ENCODE results near the gene ING1.
"Not testable (repeated sequence)": the region's sequence is repeated elsewhere in the genome, so short reads cannot be mapped to it uniquely, and the experiment has no call there.

The ING1 gene

DNA sequence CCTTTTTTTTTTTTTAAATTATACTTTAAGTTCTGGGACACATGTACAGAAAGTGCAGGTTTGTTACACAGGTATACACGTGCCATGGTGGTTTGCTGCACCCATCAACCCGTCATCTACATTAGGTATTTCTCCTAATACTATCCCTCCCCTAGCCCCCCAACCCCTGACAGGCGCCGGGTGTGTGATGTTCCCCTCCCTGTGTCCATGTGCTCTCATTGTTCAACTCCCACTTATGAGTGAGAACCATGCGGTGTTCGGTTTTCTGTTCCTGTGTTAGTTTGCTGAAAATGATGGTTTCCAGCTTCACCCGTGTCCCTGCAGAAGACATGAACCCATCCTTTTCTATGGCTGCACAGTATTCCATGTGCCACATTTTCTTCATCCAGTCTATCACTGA, 17.7 kb upstream of the ING1 start:
- not testable (repeated sequence) for DNase-seq

DNA sequence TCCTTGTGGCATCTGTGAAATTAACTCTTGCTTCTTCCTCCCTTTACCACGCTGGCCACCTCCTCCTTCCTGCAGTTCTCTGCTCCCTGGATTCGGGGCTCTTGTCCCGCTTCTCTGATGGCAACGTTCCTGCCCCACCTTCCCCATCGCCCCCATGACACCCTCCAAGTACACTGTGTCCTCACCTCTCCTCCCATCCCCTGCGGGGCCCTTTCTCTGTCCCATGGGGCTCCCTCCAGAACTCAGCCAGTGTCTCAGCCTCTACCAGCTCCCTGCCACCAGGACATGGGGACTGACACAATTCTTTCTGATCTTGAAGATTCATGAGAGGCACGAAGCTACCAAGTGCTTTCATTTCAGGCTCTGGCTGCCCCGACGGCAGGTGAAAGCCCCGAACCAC, 16.7 kb upstream of the ING1 start:
- DNase-seq = no peak

DNA sequence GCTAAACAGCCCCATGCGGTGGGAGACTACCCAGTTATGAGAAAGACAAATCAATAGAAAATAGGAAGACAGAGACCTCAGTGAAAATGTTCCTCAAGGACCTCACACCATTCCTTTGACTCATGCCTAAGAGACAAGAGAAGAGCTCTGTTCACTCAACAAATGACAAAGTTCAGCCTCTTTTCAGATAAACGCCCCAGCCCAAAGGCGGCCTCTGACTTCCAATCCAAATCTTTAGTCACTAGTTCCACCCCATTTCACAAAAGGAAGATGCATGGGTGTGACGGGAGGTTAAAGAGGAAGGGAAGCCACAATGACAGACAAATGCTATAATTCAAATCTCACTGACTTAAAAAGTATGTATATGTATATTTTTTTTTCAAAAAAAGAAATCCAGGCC, 15.7 kb upstream of the ING1 start:
- no peak for DNase-seq

DNA sequence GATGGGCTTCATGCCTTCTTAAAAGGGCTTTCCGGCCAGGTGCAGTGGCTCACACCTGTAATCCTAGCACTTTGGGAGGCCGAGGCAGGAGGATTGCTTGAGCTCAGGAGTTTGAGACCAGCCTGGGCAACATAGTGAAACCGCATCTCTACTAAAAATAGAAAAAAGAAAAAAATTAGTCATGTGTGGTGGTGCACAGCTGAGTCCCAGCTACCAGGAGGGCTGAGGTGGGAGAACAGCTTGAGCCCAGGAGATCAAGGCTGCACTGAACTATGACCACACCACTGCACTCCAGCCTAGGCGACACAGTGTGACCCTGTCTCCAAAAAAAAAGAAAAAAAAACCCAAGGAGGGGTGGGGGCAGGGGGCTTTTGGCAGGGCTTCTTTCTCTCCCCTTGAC, 14.8 kb upstream of the ING1 start:
- DNase-seq = no peak

DNA sequence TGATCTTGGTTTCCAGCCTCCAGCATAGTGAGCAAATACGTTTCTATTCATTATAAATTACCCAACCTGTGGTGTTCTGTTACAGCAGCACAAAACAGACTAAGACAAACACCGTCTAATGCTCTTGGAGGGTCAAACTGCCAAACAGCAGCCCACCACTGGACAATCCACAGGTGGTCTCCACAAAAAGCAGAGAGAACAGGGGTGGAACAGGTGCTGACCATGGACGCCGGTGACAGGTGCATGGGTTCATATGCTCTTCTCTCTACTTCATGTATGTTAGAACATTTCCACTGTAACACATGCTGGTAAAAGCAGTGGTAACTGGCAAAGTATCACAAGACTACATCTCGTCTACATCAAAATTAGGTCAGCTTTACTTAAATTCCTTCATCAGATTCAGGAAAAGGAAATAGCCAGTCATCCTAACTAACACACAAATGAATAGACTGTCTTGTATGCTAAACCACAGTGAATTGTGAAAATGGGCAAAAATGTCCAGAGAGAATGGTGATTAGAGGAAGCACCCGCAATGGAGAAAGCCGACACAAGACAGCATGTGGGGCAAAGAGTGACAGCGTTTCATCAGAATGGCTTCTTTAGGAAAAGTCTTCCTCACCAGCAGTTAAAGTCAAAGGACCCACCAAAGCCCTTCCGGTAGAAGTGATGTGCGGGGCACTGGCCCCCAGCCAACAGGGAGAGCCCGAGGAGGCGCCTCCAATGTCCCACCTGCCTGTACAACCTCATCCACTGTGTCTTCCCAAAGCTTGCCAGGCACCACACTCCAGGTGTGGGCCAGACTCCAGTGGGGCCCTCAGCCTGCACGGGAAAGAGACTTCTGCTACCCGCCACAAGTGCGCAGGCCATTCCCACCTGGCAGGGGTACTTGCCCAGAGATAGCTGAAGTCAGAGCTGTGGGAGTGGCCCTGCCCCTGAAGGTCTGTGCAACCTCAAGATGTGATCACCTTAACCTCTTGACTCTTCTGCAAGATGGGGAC, 14.1 kb upstream of the ING1 start:
- DNase-seq = no peak

DNA sequence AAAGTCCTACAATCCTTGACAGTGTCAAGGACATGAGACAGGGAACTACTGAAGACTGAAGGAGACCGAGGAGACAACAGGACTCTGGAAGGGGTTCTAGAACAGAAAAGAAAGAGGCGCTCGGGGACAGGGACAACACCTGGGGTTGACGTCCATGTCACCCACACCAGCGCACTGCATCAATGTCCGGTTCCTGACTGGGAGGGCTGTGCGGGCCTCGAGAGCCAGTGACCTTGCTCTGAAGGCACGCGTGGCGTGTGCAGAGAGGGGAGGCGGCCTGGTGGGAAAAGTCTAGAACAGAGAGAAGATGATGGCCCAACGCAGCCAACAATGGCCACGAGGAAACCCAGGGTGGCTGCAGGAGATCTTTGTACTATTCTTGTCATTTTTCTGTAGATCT, 13.3 kb upstream of the ING1 start:
- no peak for DNase-seq

DNA sequence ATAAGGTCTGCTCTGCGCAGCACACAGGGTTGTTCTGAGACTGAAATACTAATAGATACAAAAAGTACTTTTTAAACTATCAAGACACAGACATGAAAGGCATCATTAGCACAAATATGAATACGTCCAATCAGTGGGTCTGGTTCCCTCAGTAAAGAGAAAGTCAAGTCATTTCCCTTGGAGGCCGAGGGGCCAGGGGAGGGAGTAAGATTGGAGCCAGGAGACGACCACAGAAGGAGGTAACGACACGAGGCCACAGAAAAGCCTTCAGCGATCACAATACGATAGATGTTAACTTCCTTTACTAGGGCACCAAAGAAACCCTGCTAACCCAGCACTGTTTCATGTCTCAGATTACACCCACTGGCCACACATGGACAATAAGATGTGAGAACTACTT, 12.9 kb upstream of the ING1 start:
- DNase-seq = no peak

DNA sequence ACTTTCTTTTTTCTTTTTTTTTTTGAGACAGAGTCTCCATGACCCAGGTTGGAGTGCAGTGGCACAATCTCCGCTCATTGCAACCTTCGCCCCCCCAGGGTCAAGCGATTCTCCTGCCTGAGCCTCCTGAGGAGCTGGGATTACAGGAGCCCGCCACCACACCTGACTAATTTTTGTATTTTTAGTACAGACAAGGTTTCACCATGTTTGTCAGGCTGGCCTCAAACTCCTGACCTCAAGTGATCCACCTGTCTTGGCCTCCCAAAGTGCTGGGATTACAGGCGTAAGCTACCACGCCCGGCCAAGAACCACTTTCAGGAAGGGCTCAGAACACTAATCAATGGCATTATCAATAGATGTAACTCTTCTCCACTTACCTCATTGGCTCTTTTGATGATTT, 12.4 kb upstream of the ING1 start:
- not testable (repeated sequence) for DNase-seq

DNA sequence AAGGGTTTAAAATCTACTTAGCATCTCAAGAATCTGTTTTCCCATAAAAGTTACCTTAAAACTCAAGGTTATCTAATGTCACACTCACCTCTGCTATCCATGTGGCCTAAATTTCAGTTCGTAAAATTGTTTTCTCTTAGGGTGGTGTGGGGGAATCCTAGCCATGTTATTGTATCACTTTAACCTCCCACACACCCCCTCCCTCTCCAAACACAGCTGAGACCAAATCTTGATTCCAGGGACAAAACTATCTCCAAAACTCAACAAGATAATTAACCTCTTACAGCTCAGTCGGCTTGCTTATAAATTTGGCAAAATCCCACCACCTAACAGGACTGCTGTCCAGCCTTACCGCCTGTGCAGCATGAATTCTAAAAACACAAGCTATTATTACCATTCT, 11.4 kb upstream of the ING1 start:
- DNase-seq = no peak

DNA sequence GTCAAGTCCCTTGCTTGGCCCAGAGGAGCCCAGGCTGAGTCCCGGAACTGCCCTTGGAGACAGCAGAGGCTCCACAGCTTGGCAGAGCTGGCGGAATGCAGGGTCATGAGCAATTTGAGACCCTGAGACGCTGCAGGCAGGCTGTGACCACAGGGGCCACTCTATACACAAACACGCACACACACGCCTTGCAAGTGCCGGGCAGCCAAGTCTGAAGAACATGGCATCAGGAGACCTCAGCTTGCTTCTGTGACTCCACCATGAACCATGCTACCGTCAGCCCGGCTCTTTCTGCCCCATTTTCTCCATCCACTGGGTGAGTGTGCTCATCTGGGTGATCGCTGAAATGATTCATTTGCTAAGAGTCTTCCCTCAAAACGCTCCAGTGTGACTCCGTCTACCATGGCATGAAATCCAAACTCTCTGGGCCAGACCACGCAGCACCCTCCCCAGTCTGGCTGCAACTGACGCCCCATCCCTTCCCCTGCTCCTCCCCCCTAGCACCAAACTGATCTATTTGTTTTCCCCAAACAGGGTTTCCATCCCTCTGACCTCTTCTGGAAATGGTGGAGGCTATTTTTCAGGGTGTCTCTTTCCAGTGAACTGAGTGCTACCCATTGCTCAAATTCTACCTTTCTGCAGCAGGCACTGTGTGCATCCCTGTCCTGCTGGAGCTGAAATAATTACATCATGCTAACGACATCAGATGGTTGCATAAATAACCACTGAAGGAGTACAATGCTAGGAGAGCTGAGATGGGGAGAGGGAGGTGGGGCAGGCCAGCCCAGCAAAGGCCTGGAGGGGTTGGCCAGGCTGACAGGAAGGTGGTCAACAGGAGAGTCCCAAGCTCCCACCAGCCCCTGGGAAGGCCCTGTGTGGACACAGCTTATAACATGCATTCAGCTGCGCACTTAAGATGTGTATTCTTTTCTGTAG, 10.6 kb upstream of the ING1 start:
- no peak for DNase-seq

DNA sequence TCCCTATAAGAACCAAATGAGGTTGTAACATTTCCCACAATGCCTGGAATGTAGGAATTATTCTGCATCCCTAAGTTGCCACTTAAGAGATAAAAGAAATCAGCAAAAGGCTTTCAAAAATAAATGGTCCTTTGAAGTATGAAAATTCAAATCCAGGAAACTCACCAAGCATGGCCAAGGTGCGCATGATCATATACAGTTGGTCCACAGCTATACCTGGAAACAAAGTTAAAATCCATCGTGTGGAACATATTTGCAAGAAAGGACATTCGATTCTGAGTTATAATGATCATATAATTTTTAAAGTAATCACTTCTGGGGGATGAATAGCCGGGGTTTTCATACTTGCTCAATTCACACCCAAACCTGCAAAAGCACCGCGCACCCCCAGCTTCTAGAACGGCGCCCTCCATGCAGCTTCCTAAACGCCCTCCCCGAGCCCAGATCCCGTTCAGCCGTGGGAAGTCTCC, 8.1 kb upstream of the ING1 start:
- no peak for DNase-seq

DNA sequence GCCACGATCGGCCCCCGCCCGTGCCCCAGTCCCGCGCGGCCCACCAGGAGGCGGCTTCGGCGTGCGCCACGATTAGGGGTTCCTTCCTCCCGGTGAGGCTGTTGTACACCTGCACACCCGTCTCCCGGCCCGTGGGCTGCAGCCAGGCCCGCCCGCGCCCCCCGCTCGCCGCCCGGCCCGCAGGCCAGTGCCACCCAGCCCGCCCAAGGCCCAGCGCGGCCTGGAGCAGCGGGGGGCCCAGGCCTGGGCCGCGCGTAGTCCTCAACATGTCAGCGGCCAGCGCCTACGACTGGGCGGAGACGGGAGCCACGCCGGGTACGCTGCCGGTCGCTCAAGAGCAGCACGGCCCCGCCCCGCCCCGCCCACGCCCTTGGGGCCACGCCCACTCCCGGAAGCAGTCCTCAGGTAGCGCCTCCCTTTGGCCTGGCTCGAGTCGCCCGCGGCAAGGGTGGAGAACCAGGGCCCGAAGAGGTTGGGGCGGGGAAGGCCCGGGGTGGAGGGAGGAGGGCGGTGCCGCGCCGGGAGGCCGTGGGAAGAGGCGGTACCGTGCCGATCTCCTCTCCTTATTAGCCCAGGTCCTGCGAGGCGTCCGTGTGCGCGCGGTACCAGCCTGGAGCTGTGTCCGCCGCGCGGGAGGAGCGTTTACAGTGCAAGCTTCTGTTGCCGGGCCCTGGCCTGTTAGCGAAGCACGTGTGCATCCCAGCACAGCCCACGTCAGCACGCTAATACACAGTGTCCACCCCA, 7.5 kb upstream of the ING1 start, which contains the start of gene CARS2:
Gene CARS2 (minus strand): TSS at position 291 of the 744 bp plus-strand sequence. CDS start 23 bp downstream, at position 268.
- peak; percentile 96 for DNase-seq

DNA sequence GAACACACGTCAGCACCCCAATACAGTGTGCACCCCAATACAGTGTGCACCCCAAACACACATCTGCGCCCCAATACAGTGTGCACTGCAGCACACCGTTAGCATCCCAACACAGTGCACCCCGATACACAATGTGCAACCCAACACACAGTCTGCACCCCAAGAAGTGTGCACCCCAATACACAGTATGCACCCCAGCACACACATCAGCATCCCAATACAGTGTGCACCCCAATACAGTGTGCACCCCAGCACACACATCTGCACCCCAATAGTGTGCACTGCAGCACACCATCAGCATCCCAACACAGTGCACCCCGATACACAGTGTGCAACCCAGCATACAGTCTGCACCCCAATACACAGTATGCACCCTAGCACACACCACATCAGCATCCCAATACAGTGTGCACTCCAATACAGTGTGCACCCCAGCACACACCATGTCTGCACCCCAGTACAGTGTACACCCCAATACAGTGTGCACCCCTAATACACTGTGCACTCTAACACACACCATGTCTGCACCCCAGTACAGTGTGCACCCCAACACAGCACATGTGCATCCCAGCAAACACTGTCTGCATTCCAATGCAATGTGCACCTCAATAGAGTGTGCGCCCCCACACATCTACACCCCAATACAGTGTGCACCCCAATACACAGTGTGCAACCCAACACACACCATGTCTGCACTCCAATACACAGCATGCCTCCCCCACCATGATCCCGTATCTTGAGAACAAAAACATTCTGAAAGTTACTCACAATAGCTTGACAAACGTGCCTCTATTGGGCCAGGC, 6.7 kb upstream of the ING1 start:
- DNase-seq = no peak

DNA sequence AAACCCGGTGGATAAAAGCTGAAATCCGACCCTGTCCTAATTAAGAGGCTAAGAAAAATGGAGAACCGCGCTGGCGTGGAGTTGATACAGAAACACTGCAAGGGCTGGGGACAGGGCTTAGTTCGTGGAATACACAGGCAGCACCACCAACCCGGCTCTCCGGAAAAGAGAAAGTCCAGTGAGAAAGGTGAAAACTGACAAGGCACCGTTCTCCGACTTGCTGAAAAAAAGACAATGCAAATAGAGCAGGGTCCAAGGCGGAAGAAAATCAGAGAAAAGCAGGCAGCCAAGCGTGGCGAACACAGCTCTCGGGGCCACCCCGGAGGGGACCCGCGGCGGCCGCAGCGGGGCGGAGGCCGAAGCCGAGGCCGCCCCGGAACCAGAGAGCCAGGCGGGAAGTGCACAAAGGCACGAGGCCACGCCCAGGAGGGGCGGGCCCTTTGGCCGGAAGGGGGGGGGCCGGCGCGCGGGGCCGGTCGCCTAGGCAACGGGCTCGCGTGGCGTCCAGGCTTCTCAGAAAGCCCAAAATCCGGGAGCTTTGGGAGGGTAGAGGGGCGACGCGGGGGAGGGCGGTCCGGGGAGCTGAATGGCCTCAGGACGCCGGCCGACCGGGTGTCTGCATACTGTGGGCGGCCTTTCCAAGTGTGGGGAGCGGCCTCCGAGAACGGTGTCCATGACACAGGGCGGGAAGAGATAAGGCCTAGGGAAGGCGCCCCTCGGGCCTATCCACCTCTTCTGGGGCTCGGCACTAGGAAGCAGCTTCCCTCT, 1.2 kb upstream of the ING1 start:
- peak; percentile 87 for DNase-seq

DNA sequence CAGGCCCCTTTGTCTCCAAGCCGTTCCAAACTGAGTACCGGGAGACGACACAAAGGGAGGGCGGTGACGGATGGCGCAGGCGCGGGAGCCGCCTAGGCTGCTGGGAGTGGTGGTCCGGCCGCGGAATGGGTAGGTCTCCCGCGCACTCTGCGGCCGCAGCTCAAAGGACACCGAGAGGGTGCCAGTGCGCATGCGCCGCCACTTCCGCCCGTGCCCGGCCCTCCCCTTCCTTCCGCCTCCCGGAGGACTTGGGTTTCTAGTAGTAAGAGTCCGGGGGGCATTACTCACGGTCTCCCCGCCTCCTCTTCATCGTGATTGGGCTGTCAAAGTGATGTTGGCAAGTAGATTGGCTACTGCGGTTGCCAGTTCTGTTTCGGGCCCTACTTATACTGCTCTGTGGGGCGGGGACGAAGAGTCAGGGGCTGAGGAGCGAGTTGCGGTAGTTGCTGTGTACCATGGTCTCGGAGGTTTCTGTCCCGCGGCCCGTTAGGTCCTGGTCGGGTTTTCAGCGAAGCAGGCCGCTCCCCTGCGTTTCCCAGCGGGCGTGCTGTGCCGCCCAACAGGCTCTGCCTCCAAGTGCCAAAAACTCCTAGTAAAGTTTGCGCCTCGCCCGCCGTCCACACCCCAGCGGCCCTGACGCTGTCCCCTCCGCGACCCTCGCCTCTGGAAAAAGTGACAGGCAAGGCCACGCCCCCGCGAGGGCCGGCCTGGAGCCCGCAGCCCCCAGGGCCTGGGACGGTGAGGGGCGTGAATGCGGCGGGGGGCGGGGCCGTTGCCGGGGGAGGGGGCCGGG, 455 bp upstream of the ING1 start:
- peak; percentile 100 for DNase-seq

DNA sequence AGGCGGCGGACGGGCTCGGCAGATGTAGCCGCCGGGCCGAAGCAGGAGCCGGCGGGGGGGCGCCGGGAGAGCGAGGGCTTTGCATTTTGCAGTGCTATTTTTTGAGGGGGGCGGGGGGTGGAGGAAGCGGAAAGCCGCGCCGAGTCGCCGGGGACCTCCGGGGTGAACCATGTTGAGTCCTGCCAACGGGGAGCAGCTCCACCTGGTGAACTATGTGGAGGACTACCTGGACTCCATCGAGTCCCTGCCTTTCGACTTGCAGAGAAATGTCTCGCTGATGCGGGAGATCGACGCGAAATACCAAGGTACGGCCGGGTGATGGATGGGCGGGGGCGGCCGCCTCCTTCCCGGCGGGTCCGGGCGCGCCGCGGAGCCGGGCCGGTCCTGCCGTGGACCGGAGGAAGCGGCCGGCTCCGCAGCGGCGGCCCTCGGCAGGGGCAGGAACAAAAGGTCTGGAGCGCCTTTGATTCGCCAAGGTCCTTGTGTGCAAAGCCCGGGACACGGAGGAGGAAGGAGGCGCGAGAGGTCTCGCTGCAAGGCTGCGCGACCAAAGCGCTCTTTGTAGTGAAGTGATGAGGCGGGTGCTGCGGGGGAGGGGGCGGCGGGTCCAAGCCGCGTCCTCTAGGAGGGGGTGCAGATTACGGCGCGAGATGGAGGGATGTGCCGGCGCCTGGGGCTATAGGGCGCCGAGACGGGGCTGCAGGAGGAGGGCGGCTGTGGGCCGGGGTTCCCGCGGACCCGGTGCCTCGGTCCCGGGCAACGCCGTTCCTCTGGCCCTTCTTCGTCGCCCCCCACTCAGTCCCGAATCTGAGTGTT, 689 bp downstream of the ING1 start:
- peak; percentile 28 for DNase-seq

DNA sequence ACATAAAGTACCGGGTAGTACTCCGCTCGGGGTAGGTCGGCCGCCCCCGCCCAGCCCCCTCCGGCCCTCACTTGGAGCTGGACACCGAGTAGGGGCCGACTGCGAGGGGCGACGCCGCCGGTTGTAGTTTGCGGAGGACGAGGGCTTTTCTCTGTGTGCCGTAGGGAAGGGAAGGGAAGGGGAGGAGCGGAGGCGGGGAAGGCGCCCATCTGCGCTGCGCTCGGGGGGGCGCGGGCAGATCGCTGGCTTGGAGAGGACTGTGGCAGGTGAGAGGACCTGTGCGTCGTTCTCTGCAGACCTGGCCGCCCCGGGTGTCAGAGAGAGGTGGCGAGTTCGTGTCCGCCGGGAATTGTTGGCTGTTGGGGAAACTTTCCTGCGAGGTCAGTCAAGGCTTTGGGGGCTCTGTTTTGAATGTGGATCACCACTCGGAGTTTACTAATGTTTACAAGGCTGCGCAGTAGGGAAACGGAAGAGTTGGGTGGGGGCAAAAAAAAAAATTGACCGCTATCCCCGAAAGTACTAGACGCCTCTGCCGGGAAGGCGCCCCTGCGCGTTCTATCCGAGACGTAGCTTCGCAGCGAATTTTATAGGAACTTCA, 1.4 kb downstream of the ING1 start:
- peak; percentile 36 for DNase-seq

Data from fibroblast of skin of abdomen (primary cell).